Testis (tissue), 5 donors: ENCODE measurements around the gene OR10A5. TPM values are rescaled to one million over a fixed set of nuclear protein-coding genes. Genes with fewer than 3 reads are reported as not detected.
"Not testable (repeated sequence)": the region's sequence is repeated elsewhere in the genome, so short reads cannot be mapped to it uniquely, and the experiment has no call there.

Experiments
- DNase-seq: peaks from one replicate; pipeline ENCODE4 v3.0.0-alpha.2; 2019
- H3K27ac ChIP-seq, 2 donors: fragments of 200-600 bp; sonication (generic); one replicate each; pipeline ENCODE4 v1.5.1; 2019
- H3K27me3 ChIP-seq: fragments of 200-600 bp; sonication (generic); one replicate; pipeline ENCODE4 v1.5.1; 2019
- H3K36me3 ChIP-seq: fragments of 200-600 bp; sonication (generic); one replicate; pipeline ENCODE4 v1.5.1; 2017; ENCODE audit warnings: low read depth; ENCODE audit errors: missing control alignments
- H3K4me1 ChIP-seq: fragments of 200-600 bp; sonication (generic); one replicate; pipeline ENCODE4 v1.5.1; 2019
- H3K4me3 ChIP-seq, 2 donors: fragments of 200-600 bp; sonication (generic); one replicate each; pipeline ENCODE4 v1.5.1; 2017 to 2019
- H3K9me3 ChIP-seq: fragments of 200-600 bp; sonication (generic); one replicate; pipeline ENCODE4 v1.5.1; 2017
- POLR2A ChIP-seq: fragments of 450-650 bp; IDR thresholded peaks from one replicate; pipeline ENCODE4 v1.6.1; 2017; ENCODE audit warnings: antibody characterized with exemption, mild to moderate bottlenecking, moderate library complexity
- WGBS, 2 donors: methylation state at CpG; one replicate each; pipeline ENCODE4 v1.1.5; 2018; 5-methylcytosine and 5-hydroxymethylcytosine counted together
- intact Hi-C: fragments of 100-400 bp; cut with DNase I; formaldehyde crosslinking; loops from one replicate; pipeline ENCODE4 v1.15.1; 2023; ENCODE audit warnings: low total_unique reads
- long read RNA-seq, 2 donors: transcript quantifications; one replicate each; lab custom pipeline, GENCODE V29; 2026
- polyA plus RNA-seq: library from polyadenylated mRNA; stranded (reverse); fragments of 350-450 nt; fragmentation: Illumina TruSeq; extraction: RNeasy Lipid Tissue Mini Kit (QIAGEN cat#74804); gene quantifications from one replicate; pipeline ENCODE4 v1.2.3, GENCODE V29; 2014; ENCODE audit warnings: low read depth, low replicate concordance; ENCODE audit not compliant: insufficient read depth
- total RNA-seq, 2 donors: library from RNA; depleted of rRNA; stranded (reverse); fragments of >200 nt; gene quantifications; one replicate each; pipeline ENCODE4 v1.2.3, GENCODE V29; 2016
- TF ChIP-seq, protein P1 (sequence below), 3 experiments: fragments of 450-650 bp in 2 of 3; fragments of 200-600 bp in 1 of 3; sonication (generic) in 1 of 3; IDR thresholded peaks; one replicate each; pipeline ENCODE4 v1.5.1; 2016 to 2019; ENCODE audit warnings: antibody characterized with exemption in 3 of 3, mild to moderate bottlenecking in 2 of 3, moderate library complexity in 1 of 3

OR10A5 gene, protein sequence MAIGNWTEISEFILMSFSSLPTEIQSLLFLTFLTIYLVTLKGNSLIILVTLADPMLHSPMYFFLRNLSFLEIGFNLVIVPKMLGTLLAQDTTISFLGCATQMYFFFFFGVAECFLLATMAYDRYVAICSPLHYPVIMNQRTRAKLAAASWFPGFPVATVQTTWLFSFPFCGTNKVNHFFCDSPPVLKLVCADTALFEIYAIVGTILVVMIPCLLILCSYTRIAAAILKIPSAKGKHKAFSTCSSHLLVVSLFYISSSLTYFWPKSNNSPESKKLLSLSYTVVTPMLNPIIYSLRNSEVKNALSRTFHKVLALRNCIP
- total RNA-seq: not detected
- polyA plus RNA-seq: not detected
- long read RNA-seq, donor 1, partial matches to known transcripts: 0 of 2 reads
- long read RNA-seq, donor 1, other reads (novel, unspliced or antisense): 0 of 2 reads
- long read RNA-seq, donor 2: 0 reads

- WGBS, 2 donors: 78 to 84% methylated on average over 3 of the region's 3 CpGs
- Histone ChIP-seq H3K36me3 (no peaks in the 10 kb centered on the region), H3K4me1 (no peaks in the 10 kb centered on the region), H3K27ac (no peak within 1 kb of the TSS), H3K27me3 (no peaks in the 10 kb centered on the region), H3K4me3 (no peak within 1 kb of the TSS), H3K9me3 (no peaks in the 10 kb centered on the region)
- TF ChIP-seq POLR2A: no peak
- TF ChIP-seq, protein P1, sequence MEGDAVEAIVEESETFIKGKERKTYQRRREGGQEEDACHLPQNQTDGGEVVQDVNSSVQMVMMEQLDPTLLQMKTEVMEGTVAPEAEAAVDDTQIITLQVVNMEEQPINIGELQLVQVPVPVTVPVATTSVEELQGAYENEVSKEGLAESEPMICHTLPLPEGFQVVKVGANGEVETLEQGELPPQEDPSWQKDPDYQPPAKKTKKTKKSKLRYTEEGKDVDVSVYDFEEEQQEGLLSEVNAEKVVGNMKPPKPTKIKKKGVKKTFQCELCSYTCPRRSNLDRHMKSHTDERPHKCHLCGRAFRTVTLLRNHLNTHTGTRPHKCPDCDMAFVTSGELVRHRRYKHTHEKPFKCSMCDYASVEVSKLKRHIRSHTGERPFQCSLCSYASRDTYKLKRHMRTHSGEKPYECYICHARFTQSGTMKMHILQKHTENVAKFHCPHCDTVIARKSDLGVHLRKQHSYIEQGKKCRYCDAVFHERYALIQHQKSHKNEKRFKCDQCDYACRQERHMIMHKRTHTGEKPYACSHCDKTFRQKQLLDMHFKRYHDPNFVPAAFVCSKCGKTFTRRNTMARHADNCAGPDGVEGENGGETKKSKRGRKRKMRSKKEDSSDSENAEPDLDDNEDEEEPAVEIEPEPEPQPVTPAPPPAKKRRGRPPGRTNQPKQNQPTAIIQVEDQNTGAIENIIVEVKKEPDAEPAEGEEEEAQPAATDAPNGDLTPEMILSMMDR (IDR thresholded peaks at IDR 0.05): no peak
- intact Hi-C loops: no loop called here
- DNase-seq: no peak
These were observed at the start of gene OR10A5 for GRCh38 chr11:6845383-6845782. OR10A5 (plus strand) TSS chr11:6845683; CDS start chr11:6845683, 0 bp downstream.

GRCh38 chr11:6799402-6799801, 46.1 kb upstream of the OR10A5 start, which contains the start of gene OR6A2:
OR6A2 (minus strand) TSS chr11:6799689; CDS start chr11:6795708, 3,981 bp downstream.
- 80 to 86% methylated on average over 1 of the region's 1 CpG for WGBS, 2 donors
- intact Hi-C loops: no loop called here
- no peaks in the 10 kb centered on the region for H3K4me1 ChIP-seq
- no peaks in the 10 kb centered on the region for H3K27me3 ChIP-seq
- no peak for DNase-seq
- H3K4me3 ChIP-seq: no peak within 1 kb of the TSS
- H3K27ac ChIP-seq: no peak within 1 kb of the TSS
- TF ChIP-seq POLR2A: no peak
- TF ChIP-seq, protein P1 (IDR thresholded peaks at IDR 0.05): no peak
- no peaks in the 10 kb centered on the region for H3K9me3 ChIP-seq
- no peaks in the 10 kb centered on the region for H3K36me3 ChIP-seq

- H3K9me3 ChIP-seq, H3K27me3 ChIP-seq, intact Hi-C loops, H3K4me1 ChIP-seq, DNase-seq, H3K4me3 ChIP-seq, H3K36me3 ChIP-seq, H3K27ac ChIP-seq: not testable (repeated sequence)
These were observed 44.4 kb upstream of the OR10A5 start for GRCh38 chr11:6801075-6801474.

DNA sequence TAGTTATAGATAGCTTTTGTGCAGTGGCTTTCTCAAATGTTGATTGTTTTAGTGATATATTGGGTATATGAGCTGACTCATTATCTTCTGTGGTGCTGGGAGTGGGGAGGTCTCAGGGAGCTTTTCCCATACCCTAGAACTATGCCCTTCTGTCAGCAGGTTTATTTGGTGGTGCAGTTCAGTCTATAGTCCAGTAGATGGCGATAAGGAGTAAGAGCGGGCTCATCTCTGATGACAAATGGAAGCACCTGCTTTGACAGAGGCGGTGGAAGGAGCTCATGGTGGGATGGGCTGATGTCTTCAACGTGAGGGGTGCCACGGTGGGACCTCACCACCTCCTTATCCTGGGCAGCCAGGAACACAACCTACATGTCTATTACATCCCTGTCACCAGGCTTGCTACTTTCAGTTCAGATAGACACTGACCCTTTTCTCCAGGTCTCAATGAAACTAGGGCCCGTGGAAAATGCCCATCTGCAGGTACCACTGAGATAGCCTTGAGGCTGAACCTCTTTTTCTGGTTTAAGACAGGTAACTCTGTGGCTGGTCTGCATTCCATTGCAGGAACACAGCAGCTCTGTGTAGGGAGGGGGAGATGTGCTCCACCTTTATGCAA, 33.0 kb upstream of the OR10A5 start:
- DNase-seq: peak; percentile 36

GRCh38 chr11:6813656-6814055, 31.8 kb upstream of the OR10A5 start:
- intact Hi-C loops: no loop called here
- no peak overlapping the region for H3K4me3 ChIP-seq
- DNase-seq: no peak
- H3K36me3 ChIP-seq: no peaks in the 10 kb centered on the region
- H3K27me3 ChIP-seq: no peaks in the 10 kb centered on the region
- no peaks in the 10 kb centered on the region for H3K4me1 ChIP-seq
- H3K9me3 ChIP-seq: no peaks in the 10 kb centered on the region
- TF ChIP-seq, protein P1 (IDR thresholded peaks at IDR 0.05): no peak
- no peak for TF ChIP-seq POLR2A
- WGBS, 2 donors: 68 to 84% methylated on average over 2 of the region's 2 CpGs
- no peak overlapping the region for H3K27ac ChIP-seq

More for the DNA sequence above, 33.0 kb upstream of the OR10A5 start:
- Histone ChIP-seq H3K4me1 (no peaks in the 10 kb centered on the region), H3K36me3 (no peaks in the 10 kb centered on the region), H3K4me3 (no peak overlapping the region), H3K9me3 (no peaks in the 10 kb centered on the region), H3K27me3 (no peaks in the 10 kb centered on the region), H3K27ac (no peak overlapping the region)
- 16 to 19% methylated on average over 6 of the region's 6 CpGs for WGBS, 2 donors
- intact Hi-C loops: no loop called here
- TF ChIP-seq POLR2A: no peak
- TF ChIP-seq, protein P1 (IDR thresholded peaks at IDR 0.05): peak; percentile 39 to 83 (median 67)
